ENCODE data around the gene GPR55.
A peak's percentile ranks its signal among the peaks of the same experiment; 100 is the strongest.

The GPR55 gene

DNA sequence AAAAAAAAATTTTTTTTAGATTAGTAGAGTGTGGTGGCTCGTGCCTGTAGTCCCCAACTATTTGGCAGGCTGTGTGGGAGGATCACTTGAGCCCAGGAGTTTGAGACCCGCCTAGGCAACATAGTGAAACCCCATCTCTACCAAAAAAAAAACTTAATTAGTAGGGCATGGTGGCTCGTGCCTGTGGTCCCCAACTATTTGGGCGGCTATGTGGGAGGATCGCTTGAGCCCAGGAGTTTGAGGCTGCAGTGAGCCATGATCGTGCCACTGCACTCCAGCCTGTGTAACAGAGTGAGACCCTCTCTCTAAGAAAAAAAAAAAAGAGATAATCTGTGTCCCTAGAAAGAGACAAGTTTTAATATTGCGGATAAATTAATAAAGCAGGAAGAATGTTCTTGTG lies 8.8 kb downstream of the GPR55 start:
- DNase-seq: no peak

DNA sequence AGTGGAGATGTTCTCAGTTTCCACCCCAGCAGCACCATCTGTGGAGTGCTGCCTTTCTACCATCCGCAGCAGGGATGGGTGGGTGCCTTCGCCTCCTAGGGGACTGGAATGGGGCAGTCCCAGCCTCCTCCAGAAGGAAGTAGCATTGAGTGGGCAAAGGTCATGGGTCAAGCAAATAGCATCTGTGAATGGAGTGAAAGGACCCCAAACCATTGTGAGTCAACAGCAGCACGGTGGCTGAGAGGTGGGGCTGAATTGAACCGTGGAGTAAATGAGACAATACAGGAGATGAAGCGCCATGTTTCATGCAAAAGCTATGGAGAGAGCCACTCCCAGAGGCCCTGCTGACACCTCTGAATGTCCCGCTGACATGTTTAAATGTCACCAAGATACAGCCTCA lies 9.7 kb downstream of the GPR55 start:
- no peak for DNase-seq

DNA sequence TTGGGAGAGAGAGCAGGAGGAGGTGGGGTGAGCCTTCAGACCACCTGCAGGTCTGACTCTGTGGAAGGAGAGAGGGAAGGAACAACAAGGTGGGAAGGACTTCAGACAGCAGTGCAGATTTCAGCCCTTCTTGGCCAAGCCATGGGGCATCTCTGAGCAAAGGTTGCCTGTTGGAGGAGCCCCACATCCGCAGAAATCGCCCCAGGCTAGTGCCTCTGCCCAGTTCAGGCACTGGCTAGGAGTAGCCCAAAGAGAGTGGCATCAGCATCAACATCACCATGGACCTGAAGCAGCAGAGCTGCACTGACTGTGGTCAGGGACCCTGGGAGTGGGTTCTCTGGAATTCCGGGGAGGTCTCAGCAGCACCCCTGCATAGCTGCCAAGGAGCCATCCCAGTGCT lies 10.2 kb downstream of the GPR55 start:
- DNase-seq: no peak

DNA sequence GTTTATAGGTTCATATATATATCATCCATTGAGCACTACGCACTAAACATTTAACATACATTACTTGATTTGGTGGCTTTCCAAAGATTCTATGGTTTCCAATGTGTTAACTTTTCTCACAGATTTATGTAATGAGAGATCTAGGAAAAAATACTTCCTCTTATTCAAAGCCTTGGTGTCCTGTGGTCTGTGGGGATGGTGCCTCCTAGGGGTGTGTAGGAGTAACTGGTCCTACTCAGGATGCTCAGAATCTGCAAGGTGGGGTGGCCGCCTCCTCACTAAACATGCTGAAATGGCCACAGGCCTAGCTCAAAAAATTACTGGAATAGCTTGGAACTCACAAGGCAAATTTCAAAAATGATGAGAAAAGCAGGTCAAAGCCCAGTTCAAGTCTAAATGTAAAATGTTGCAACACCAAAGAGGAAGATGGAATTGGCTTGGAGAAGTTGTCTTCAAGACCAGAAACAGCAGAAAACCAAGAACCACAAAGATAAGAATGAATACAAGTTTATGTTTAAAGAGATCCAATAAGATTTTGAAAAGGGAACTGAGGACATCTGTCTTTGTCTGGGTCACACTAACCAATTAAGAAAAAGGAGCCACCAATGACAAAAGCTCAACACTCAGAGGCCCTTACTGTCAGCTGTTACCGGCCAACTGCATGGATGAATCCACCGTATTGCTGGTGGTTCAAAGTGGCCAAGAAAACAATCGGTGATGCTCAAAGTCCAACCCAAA lies 11.5 kb downstream of the GPR55 start:
- DNase-seq: peak; percentile 46

DNA sequence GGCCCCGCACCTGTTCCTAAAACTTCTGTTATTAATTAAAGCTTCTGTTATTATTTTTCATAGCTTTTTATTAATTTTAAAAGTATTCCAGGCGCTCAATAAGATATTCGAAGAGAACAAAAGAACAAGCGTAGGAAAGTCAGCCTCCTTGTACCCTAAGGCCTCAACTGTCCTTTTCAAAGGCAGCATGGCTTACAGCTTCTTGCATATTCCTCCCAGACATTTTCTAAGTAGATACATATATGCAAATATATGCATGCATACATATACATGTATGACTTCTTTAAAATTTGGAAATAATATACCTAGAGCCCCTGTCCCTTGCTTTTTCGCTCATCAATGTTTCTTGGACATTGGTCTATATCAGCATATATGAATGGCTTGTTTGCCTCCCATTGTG lies 12.3 kb downstream of the GPR55 start:
- no peak for DNase-seq

DNA sequence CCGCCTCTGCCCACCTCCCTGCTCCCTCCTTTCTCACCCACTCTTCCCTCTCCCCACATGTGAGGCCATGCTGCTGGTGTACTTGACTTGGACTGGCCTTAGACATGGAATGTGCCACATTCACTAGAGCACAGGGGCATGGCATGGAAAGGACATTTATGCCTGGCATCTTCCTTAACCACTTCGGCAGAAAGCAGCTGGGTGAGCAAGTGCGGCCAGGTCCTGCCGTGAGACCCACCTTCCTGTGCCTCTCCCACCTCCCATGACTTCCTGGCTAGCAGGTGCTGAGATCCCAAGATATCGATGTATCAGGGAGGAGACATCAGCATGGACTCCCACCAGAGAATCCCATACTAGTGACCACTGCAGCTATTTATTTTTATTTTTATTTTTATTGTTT lies 13.0 kb downstream of the GPR55 start:
- no peak for DNase-seq

DNA sequence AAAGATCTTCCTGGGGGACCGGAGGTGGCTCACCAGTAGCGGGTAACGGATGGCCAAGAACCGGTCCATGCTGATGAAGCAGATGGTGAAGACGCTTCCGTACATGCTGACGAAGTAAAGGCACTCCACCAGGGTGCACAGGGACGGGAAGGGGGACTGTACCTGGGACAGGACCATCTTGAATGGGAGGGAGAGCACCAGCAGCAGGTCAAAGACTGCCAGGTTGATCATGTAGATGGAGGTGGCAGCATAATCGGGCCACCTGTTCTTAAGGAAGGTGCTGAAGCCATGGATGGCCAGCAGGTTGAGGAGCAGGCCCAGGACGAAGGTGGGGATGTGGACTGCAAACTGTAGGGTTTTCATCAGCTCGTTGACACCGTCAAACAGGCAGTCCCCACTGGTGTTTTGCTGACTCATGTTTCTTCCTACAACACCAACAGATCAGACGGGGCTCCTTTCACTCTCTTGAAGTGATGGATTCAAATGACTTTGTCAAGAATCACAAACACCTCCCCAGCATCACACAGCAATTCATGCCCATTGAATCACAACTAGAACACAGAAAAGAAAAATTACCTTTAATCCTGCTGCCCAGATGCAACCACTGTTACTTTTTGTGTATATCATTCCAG lies 14.4 kb downstream of the GPR55 start:
- no peak for DNase-seq

DNA sequence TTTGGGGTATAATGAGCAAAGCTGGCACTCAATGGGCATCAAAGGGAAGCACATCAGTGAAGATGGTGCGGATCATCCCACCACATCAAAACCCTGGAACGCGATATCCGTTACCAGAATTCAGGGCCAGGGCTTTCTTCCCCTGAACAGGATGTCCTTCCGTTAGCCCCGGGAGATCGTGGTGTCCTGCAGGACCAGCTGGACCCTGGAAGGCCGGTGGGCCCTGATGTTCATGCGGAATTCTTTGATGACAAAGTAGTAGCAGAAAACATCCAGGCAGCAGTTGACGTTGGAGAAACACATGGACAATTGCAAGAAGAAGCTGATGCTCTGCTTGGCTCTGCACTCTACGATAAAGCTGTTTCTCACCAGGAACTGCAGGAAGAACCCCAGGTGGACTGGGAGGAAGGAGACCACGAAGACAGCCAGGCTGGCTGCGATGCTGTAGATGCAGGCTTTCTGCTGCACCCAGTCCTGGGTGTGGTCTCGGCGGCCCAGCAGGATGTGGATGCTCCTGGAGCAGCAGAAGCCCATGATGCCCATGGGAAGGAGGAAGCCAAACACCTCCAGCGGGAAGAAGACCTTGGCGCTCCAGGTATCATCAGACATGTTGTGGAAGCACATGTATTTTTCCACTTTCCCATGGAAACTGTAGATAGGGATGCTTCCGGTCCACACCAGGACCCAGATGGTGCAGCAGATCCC lies 15.0 kb downstream of the GPR55 start:
- no peak for DNase-seq

DNA sequence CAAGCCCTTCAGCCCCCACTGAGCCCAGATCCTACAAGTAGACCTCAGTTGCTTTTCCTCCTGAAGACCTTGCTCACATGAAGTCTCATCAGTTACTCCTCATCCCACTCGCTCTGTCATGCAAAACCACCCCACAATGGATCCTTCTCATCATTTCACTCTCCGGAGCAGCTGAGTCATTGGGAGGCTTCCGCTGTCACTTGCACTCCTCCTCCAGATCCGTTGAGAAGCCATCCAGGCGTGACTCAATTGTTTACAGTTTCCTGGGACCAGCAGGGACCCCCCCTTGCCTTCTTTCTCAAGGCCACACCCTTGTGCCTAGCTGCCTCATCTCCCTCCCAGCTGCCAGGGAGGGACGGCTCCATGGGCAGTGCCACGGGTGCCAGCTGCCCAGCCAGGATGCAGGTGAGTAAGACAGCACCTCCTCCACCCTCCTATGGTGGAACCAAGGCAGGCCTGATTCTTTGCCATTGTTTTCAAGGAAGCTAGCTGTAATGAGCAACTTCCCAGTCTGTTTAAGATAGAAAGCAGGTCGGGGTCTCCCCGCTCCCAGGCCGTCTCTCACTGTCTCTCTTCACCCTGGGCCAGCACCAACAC lies 16.3 kb downstream of the GPR55 start:
- DNase-seq: peak; percentile 68

DNA sequence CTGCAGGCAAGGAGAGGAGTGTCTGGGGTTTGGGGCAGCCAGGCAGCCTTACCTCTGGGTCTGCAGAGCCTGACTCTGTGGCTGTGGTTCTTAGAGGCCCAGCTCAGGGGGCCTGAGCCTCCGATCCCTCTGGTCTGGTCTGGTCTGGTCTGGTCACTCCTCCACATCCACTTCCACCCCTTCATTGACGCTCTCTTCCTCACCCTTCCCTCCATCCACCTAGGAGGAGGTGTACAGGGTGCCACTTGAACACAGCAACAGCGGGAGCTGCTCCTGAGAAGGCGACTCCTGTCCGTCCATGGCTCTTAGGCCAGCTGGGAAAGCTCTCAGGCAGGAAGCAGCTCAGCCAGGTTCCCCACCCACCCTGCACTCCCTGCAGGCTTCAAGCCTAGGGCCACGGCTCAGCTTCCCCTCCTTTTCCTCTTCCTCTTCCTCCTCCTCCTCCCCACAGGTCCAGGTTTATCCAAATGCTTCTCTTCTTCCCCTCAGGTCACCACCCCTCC lies 16.9 kb downstream of the GPR55 start:
- no peak for DNase-seq

DNA sequence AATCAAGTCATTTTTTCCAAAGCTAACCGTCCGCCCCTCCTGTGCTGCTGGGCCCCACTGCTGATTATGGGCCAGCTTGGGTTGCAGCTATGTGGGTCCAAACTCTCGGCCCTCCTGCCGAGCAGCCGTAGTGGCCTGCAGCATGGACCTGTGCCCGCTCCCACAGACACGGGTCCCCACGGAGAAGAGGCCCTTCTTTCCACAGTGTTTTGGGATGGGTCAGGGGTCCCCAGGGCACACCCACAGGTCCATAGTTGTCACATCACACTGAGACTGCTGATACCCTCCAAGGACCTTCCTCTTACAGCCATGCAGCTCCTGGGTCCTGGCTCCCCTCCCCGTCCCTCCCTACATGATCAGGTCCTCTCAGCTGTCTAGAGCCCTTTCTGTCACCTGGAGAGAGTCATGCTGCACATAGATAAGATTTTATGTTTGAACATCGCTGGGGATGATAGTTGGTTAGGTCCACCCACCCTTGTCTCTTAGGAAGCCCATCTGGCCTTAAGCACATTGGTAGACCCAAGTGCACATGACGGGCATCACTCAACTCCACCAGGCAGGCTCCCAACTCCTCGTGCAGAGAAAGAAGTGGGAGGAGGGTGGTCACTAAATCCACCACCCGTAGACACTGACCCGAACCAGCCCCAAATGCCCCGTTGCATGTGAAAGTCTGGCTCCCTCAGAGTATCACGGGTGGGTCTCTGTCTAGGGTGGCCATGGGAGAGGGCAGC lies 17.5 kb downstream of the GPR55 start:
- no peak for DNase-seq

DNA sequence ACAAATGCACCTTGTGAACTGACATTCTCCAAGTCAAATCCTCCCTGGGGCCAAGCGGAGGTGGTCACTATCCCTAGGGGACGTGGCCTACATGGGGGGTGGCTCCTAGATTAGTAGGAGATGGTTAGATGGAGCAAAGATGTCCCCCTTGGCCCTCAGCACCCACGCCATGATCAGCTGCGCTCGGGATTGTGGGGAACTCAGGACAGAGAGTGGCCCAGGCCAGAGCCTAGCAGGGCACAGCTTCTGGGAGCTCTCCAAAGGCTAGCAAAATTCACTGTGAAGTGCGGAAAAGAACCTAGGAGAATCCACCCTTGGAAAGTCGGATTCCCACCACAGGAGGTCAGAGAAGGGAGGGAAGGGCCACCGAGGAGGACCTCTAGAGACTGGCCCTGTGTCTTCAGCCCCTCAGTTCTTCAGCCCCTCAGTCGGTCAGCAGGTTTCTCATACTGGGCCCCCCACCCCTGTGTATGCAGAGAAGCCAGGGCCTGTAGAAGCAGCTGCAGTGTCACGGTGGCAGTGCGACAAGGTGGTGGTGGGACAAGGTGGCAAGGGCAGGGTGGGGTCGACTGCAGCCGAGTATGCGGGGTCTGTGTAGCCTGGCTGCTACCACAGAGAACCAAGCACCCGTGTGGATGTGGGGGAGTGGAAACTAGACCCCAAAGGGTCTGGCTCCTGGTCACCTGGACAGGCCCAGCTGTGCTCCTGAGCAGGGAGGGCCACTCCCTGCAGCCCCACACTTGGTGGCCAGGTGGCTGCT lies 18.4 kb downstream of the GPR55 start:
- DNase-seq: no peak

DNA sequence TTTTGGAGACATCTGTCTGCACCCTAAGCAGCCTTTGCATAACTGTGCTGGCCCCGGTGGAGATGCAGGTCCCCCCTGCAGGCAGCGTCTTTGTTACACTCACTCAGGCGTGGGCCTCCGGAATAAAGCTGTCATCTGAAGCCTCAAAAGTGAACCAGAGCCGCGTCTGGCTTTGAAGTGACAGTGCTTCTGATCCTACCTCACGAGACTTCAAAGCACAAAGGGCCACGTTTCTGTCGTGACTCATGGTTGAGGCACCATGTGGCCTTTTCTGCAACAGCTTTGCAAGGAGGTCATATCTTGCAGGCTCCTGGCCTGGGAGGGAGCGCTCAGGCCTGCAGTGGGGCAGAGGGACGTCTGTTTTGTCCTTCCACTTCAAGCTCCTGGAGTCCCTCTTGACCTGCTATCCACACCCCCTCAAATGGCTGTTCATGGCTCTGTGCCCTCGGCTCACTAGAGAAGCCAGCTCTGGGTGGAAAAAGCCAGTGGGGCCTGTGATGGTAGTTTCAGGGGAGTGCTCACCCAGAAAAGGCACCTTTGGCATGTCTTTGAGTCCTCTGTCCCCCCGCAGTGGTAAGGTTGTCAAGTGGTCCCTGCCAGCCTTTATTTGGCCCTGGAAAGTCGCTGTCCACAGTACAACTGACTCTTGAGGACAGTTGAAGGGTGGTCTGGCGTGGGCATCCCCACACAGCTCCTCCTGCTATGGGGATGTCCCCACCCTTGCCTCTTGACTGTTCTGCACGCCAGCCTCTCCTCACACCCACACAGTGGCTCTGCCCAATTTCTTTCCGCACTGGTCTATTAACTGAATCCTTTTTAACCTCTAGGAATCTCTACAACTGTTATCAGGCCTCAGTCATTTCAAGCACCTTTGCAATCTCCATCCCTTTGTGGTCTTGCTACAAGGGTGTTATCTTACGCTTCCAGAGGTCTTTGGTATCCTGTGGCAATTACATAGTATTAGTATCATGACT lies 19.3 kb downstream of the GPR55 start:
- DNase-seq: no peak

DNA sequence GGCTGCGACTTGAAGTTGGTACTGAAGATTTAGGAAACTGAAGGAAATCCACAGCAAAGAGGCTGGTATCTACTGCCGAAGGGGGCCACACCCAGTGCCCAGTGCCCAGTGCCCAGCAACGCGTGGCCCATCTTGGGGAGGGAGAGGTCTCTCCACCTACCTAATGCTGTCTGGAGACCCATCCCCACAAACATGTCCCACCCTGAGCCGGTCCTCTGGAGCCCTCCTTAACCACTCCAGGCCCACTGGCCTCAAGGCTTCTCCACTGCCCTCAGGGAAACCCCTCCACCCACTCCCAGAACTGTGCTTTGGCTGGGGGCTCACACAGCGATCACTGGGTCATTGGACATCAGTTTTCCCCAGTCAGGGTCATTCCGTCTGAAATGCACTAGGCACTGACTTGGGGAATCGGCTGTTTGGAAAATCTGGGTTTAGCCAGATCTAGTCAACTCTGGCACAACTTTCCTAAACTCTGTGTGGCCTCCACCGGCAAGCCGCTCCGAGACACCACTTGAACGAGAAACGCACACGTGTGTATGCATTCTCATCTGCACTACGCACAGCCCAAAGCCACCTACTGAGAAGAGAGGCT lies 20.1 kb downstream of the GPR55 start:
- DNase-seq: no peak

DNA sequence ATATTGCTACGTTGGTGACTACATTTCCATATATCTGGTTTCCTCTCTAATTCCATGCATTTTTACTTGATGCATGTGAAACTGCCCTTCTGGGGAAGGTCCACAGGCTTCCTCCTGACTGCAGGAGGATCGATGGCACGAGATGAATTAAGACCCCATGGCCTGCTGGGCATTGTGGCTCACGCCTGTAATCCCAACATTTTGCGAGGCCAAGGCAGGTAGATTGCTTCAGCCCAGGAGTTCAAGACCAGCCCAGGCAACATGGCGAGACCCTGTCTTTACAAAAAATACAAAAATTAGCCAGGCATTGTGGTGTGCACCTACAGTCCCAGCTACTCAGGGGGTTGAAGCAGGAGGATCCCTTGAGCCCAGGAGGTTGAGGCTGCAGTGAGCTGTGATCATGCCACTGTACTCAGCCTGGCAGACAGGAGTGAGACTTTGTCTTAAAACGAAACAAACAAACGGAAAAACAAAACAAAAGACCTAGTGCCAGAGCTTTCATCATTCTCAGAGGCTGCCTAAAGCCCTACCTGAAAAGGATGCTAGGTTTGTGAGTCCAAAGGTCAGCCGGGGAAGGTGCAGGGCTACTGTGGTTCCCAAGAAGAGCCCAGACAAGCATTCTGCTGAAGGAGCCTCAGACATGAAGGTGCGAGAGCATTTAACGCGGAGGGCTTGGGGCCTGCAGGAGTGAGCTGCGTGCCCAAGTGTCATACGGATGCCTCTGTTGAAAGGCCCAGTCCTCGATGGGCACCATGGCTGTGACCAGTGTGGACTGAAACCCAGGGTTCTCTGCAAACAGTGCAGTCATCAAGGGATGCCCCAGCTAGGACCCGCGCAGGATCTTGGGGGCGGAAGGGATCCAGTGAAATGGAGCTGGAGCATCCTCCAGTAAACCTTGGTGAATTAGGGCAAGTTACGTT lies 21.6 kb downstream of the GPR55 start:
- DNase-seq: no peak

DNA sequence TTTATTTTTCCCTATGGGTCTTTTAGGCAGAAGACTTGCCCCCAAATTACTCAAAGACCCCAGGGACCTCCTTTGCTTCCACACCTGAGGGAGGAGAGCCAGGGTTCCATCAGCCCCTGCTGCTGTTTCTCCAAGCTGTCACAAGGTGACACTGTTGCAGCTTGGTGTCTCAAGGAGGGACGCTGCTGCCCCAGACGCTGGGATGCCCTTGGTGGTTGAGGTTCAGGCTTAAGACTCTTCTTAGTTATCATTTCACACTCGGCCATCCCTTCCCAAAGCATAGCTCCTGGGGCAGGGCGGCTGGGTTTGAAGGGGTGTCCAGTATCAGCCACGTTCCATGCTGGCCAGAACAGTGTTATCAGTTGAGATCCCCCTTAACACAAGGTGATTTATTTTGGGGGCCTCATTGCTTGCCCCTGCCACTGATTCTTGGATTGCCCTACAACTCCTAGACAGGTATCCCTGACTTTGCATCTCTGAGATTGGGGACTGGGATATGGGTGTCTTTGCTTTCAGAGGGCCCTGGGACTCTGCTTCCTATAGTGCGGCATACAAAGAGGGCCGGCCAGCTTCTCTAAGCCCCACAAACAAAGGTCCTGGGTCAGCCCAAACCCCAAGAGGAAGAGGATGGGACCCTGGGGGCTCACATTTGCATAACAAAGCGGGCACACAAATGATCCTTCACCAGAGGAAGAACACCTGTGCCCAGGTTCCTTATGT lies 22.7 kb downstream of the GPR55 start:
- no peak for DNase-seq

DNA sequence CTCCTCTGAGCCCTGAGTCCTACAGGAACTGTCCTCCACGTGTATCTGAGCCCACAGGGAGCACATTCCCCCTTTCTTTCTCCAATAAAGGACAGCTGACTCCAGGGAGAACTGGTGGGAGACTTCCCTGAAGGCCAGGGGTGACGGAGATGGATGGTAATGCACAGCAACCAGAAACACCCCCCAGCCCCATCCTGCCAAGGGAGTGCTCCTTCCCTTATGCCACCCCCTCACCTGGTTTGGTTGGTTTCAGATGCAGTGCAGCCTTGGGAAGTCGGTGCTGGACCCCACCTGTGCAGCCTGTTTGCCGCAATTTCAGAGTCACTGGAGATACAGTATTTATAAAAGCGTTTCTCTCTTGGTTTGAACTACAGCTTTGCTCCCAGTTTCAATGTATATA lies 24.0 kb downstream of the GPR55 start:
- DNase-seq: no peak

DNA sequence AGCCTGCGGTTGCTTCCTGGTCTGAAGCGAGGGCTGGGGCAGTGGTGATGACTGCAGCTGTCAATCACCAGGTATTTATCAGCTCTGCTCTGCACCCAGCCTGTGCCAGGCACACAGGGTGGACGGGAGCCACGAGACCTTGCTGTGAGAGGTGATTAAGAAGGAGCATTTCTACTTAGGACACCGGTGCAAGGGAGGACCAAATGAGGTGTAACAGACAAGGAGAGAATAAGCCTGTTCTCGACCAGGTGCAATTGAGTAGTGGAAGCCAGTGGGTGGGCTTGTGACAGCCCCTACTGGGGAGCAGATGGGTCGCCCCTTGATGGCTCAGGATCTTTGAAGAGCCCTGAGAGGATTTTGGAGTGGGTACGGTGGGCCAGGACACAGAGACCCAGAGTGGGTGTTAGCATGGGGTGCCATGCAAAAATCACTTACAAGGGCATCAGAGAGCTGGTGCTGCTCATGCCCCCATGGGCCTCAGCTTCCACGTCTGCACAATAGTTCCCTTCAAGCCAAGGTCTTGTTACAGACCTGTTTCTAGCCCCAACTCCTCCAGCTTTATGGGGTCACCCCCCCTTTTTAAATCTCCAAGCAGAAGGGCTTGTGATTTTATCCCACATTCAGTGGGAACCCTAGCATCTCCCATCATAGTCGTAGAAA lies 24.6 kb downstream of the GPR55 start:
- no peak for DNase-seq

Measured in SIG-M5 (cell line).